IMR-90 (cell line): ENCODE results near the gene C1orf159. TPM values are rescaled to one million over a fixed set of nuclear protein-coding genes. Genes with fewer than 3 reads are reported as not detected.
A peak's percentile ranks its signal among the peaks of the same experiment; 100 is the strongest.

Source experiments
- ATAC-seq: fragments of 200-7000 bp; cut with Tn5 transposase; 2 replicates; pipeline ENCODE4 v1.9.1; 2020; ENCODE audit warnings: low read depth, mild to moderate bottlenecking, moderate library complexity
- BruUV-seq: library from RNA; stranded (reverse); fragments of 400-500 nt; replicated peaks from 2 replicates; lab custom pipeline; 2021; lab: Mats Ljungman, UMichigan
- CTCF ChIA-PET: fragments of 300-600 bp; formaldehyde crosslinking; extraction: SDS; loops from one replicate; lab custom pipeline; 2021; ENCODE audit warnings: antibody characterized with exemption; lab: Yijun Ruan, JAX
- POLR2A ChIA-PET: fragments of 300-600 bp; sonication (Branson Sonifier 250); formaldehyde crosslinking; loops from one replicate; lab custom pipeline; 2022; ENCODE audit warnings: antibody characterized with exemption; ENCODE audit not compliant: unreplicated experiment; lab: Charles Lee
- DNase-seq: peaks from one replicate; pipeline ENCODE4 v3.0.0; 2013
- H2AFZ ChIP-seq: replicated peaks from 2 replicates; pipeline ENCODE3; 2013; ENCODE audit warnings: low read length, mild to moderate bottlenecking; ENCODE audit not compliant: poor library complexity
- H2AK5ac ChIP-seq: 2 replicates; pipeline ENCODE4 v1.6.1; 2013; ENCODE audit warnings: low read depth, low read length, inconsistent platforms
- H2AK9ac ChIP-seq: replicated peaks from 2 replicates; pipeline ENCODE3; 2013; ENCODE audit warnings: mild to moderate bottlenecking, low read depth, low read length, moderate library complexity; ENCODE audit not compliant: poor library complexity
- H2BK120ac ChIP-seq: 2 replicates; pipeline ENCODE4 v1.6.1; 2013; ENCODE audit warnings: low read depth, low read length, inconsistent platforms
- H2BK15ac ChIP-seq: 3 replicates; pipeline ENCODE4 v1.6.1; 2013; ENCODE audit warnings: low read depth, low read length, inconsistent platforms
- H2BK20ac ChIP-seq: 2 replicates; pipeline ENCODE4 v1.6.1; 2013; ENCODE audit warnings: low read depth, mild to moderate bottlenecking, inconsistent platforms, low read length, moderate library complexity
- H2BK5ac ChIP-seq: 2 replicates; pipeline ENCODE4 v1.6.1; 2013; ENCODE audit warnings: mild to moderate bottlenecking, low read depth, low read length, inconsistent platforms; ENCODE audit not compliant: poor library complexity, severe bottlenecking
- H3K14ac ChIP-seq: replicated peaks from 2 replicates; pipeline ENCODE4 v1.6.1; 2013; ENCODE audit warnings: low read depth, low read length, inconsistent platforms
- H3K18ac ChIP-seq: 2 replicates; pipeline ENCODE4 v1.6.1; 2013; ENCODE audit warnings: low read depth, low read length, control low read depth
- H3K23ac ChIP-seq: 2 replicates; pipeline ENCODE4 v1.6.1; 2013; ENCODE audit warnings: low read depth, low read length, inconsistent platforms
- H3K27ac ChIP-seq: 2 replicates; pipeline ENCODE4 v1.5.1; 2013; ENCODE audit warnings: mild to moderate bottlenecking, control low read depth, low read length; ENCODE audit not compliant: insufficient read depth
- H3K27me3 ChIP-seq: 2 replicates; pipeline ENCODE4 v1.6.1; 2013; ENCODE audit warnings: low read length; ENCODE audit not compliant: control insufficient read depth, insufficient read depth
- H3K36me3 ChIP-seq: 2 replicates; pipeline ENCODE4 v1.6.1; 2013; ENCODE audit warnings: low read length, mixed read lengths; ENCODE audit not compliant: control insufficient read depth, insufficient read depth
- H3K4ac ChIP-seq: 2 replicates; pipeline ENCODE4 v1.6.1; 2013; ENCODE audit warnings: low read depth, low read length, inconsistent platforms
- H3K4me1 ChIP-seq: 2 replicates; pipeline ENCODE4 v1.6.1; 2013; ENCODE audit warnings: low read length, mixed read lengths; ENCODE audit not compliant: control insufficient read depth, insufficient read depth
- H3K4me2 ChIP-seq: 2 replicates; pipeline ENCODE4 v1.6.1; 2013; ENCODE audit warnings: low read depth, mild to moderate bottlenecking, control low read depth, low read length, moderate library complexity
- H3K4me3 ChIP-seq: 2 replicates; pipeline ENCODE4 v1.5.1; 2013; ENCODE audit warnings: low read depth, mild to moderate bottlenecking, control low read depth, low read length, moderate library complexity; ENCODE audit not compliant: insufficient read depth
- H3K56ac ChIP-seq: 2 replicates; pipeline ENCODE4 v1.6.1; 2013; ENCODE audit warnings: low read length, inconsistent platforms; ENCODE audit not compliant: insufficient read depth; ENCODE audit errors: extremely low read depth
- H3K79me1 ChIP-seq, 2 experiments: 2 replicates each; pipeline ENCODE4 v1.6.1; 2013; ENCODE audit warnings: low read length in 2 of 2, inconsistent platforms in 1 of 2, low read depth in 1 of 2
- H3K9ac ChIP-seq: 2 replicates; pipeline ENCODE4 v1.6.1; 2013; ENCODE audit warnings: low read depth, low read length, control low read depth
- H3K9me1 ChIP-seq: 2 replicates; pipeline ENCODE4 v1.6.1; 2013; ENCODE audit warnings: low read length, inconsistent platforms; ENCODE audit not compliant: insufficient read depth
- H3K9me3 ChIP-seq: 2 replicates; pipeline ENCODE4 v1.6.1; 2013; ENCODE audit warnings: low read length; ENCODE audit not compliant: control insufficient read depth, insufficient read depth
- H4K20me1 ChIP-seq: 2 replicates; pipeline ENCODE4 v1.6.1; 2013; ENCODE audit warnings: low read length, inconsistent platforms; ENCODE audit not compliant: insufficient read depth
- H4K5ac ChIP-seq: 2 replicates; pipeline ENCODE4 v1.6.1; 2013; ENCODE audit warnings: mild to moderate bottlenecking, low read depth, low read length, control low read depth
- H4K8ac ChIP-seq, 2 experiments: 2 replicates each; pipeline ENCODE4 v1.6.1; 2013; ENCODE audit warnings: low read depth in 2 of 2, low read length in 2 of 2, control low read depth in 1 of 2, inconsistent platforms in 1 of 2
- H4K91ac ChIP-seq: 2 replicates; pipeline ENCODE4 v1.6.1; 2013; ENCODE audit warnings: low read depth, low read length, inconsistent platforms; ENCODE audit not compliant: insufficient read depth
- CHD1 ChIP-seq: IDR thresholded peaks from 2 replicates; pipeline ENCODE4 v1.6.1; 2012; ENCODE audit warnings: low read depth, low read length, improper control_type of control experiment
- ELK1 ChIP-seq: fragments of 150-350 bp; IDR thresholded peaks from 2 replicates; pipeline ENCODE4 v1.6.1; 2016; ENCODE audit warnings: low read depth, mild to moderate bottlenecking, low read length, moderate library complexity, borderline replicate concordance
- USF2 ChIP-seq: fragments of 150-350 bp; IDR thresholded peaks from 2 replicates; pipeline ENCODE4 v1.6.1; 2017; ENCODE audit warnings: mild to moderate bottlenecking, antibody characterized with exemption, low read length, low read depth
- WGBS, 2 experiments: methylation state at CpG; one replicate each; pipeline versions ENCODE4 v1.1.5 to v1.1.7; 2013; ENCODE audit warnings: missing lambda C conversion rate in 2 of 2; ENCODE audit not compliant: insufficient read length in 1 of 2; ENCODE audit errors: extremely low coverage in 2 of 2; 5-methylcytosine and 5-hydroxymethylcytosine counted together
- dilution Hi-C: fragments of 300-500 bp; cut with HindIII; formaldehyde crosslinking; loops from one replicate; pipeline ENCODE4 v1.14.3; 2018; ENCODE audit warnings: low sequenced_read_pairs; ENCODE audit not compliant: unreplicated experiment
- in situ Hi-C: fragments of 300-500 bp; cut with MboI; formaldehyde crosslinking; loops from 3 replicates; pipeline ENCODE4 v1.14.3; 2019; ENCODE audit warnings: low sequenced_read_pairs, inconsistent platforms, mixed read lengths
- intact Hi-C: fragments of 100-400 bp; cut with micrococcal nuclease; formaldehyde crosslinking; loops from 2 replicates; pipeline ENCODE4 v1.10.0; 2022
- polyA plus RNA-seq, 3 experiments: library from polyadenylated mRNA; depleted of rRNA; stranded (reverse); fragments of >200 nt; gene quantifications; 2 replicates each; pipeline ENCODE4 v1.2.3, GENCODE V29; 2012; ENCODE audit warnings: low replicate concordance in 1 of 3
- total RNA-seq: library from RNA; depleted of rRNA; stranded (reverse); fragments of >200 nt; gene quantifications from 2 replicates; pipeline ENCODE4 v1.2.3, GENCODE V29; 2012

Gene C1orf159
- total and polyA plus RNA-seq, 2 of the 4 experiments (the other 2 are of a cell fraction) = 2.9 to 12.6 TPM

DNA sequence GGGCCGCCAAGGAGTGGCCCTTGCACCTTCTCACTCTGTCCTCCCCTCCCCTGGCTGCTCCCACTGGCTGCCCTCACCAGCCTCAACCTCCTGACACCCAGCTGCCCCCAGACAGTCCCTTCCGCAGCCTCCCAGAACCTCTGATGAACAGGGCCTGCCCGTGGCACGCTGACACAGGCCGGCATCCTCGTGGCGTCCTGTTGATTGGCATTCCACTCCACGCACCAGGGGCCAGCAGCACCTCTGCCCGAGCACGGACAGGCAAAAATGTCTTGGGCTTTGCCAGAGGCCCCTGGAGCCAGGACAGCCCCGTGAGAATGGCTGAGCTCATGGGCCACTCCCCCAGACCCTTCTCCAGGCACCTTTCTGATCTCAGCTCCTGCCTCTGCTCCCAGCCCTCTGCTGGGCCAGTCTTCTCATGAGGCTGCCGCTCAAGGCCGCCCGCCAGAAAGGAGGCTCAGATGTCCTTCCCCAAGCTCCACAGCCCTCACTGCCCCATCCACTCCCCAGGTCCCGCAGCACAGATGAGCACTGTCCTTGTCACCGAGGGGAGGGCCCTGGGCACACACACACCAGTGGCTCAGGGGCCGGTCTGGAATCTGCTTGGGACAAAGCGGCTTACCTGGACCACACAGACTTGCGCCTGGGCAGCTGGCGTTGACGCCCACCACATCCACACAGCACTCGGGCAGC is 26.0 kb downstream of the C1orf159 start:
- POLR2A ChIA-PET = no interaction called here
- 0 out of 2 replicates have a peak, but pooled peaks cover 3% of the 10 kb centered on the region for H3K9me1 ChIP-seq
- WGBS, 2 experiments = 92% methylated on average over 12 of the region's 22 CpGs; no CpG with 5 or more reads in 1 of the 2 experiments

More for the DNA sequence above, 26.0 kb downstream of the C1orf159 start:
- ATAC-seq = no peak
- Histone ChIP-seq H3K79me1 (no peaks in the 10 kb centered on the region), H4K91ac (no peak overlapping the region), H2BK5ac (no peak overlapping the region), H4K8ac (no peak overlapping the region), H2AK5ac (no peak overlapping the region), H3K27ac (no peak overlapping the region), H4K5ac (no peak overlapping the region), H3K27me3 (no peaks in the 10 kb centered on the region), H3K4me2 (no peak overlapping the region), H3K36me3 (peaks cover 2% of the 10 kb centered on the region; the same call in 1 of the 2 replicates), H3K18ac (no peak overlapping the region), H3K56ac (no peak overlapping the region), H3K9ac (no peak overlapping the region), H2AFZ (no peak overlapping the region), H2AK9ac (peak overlapping the region; percentile 42), H3K9me3 (no peaks in the 10 kb centered on the region), H3K23ac (no peak overlapping the region), H3K4me3 (no peak overlapping the region), H3K4ac (no peak overlapping the region), H2BK15ac (no peak overlapping the region), H4K20me1 (no peaks in the 10 kb centered on the region), H3K14ac (no peak overlapping the region), H2BK20ac (no peak overlapping the region), H2BK120ac (no peak overlapping the region), H3K4me1 (no peaks in the 10 kb centered on the region)
- TF ChIP-seq ELK1 = no peak
- no peak for TF ChIP-seq USF2
- TF ChIP-seq CHD1 = no peak
- DNase-seq = no peak
- in situ Hi-C loops = no loop called here
- dilution Hi-C loops = no loop called here
- CTCF ChIA-PET = no interaction called here
- BruUV-seq = no TSS peak
- intact Hi-C loops = no loop called here
